Kidney (tissue), 14 donors: ENCODE data around the gene FYCO1. TPM values are rescaled to one million over a fixed set of nuclear protein-coding genes. Genes with fewer than 3 reads are reported as not detected.

Source experiments
- DNase-seq, 5 donors: peaks; one replicate each; pipeline ENCODE4 v3.0.0-alpha.2; 2013 to 2020
- FAIRE-seq: peaks from 2 replicates; lab custom pipeline; 2012; peaks lifted over from hg19 to GRCh38; lab: Jason Lieb, UNC
- H3K27ac ChIP-seq, 2 donors: one replicate each; pipeline ENCODE4 v1.7.0; 2013; ENCODE audit warnings: low read depth in 2 of 2, low read length in 2 of 2, inconsistent platforms in 1 of 2
- H3K27me3 ChIP-seq: one replicate; pipeline ENCODE4 v1.7.1; 2013; ENCODE audit warnings: low read length, inconsistent platforms; ENCODE audit not compliant: control insufficient read depth, insufficient read depth
- H3K36me3 ChIP-seq, 3 donors: one replicate each; pipeline versions ENCODE4 v1.7.0 to v1.7.1; 2013; ENCODE audit warnings: low read length in 3 of 3, control low read depth in 1 of 3, inconsistent platforms in 1 of 3; ENCODE audit not compliant: insufficient read depth in 3 of 3, control insufficient read depth in 2 of 3
- H3K4me1 ChIP-seq, 3 donors: one replicate each; pipeline versions ENCODE4 v1.7.0 to v1.7.1; 2013; ENCODE audit warnings: low read length in 3 of 3, inconsistent platforms in 1 of 3, low read depth in 1 of 3; ENCODE audit not compliant: control insufficient read depth in 2 of 3, insufficient read depth in 2 of 3
- H3K4me3 ChIP-seq, 3 donors: one replicate each; pipeline versions ENCODE4 v1.7.0 to v1.8.1; 2013; ENCODE audit warnings: low read length in 3 of 3, control low read depth in 1 of 3, inconsistent platforms in 1 of 3
- H3K9ac ChIP-seq, 3 donors: one replicate each; pipeline versions ENCODE4 v1.7.0 to v1.7.1; 2013; ENCODE audit warnings: low read length in 3 of 3, control low read depth in 1 of 3, inconsistent platforms in 1 of 3
- H3K9me3 ChIP-seq, 3 donors: one replicate each; pipeline versions ENCODE4 v1.7.0 to v1.7.1; 2013; ENCODE audit warnings: low read length in 3 of 3, control low read depth in 1 of 3, inconsistent platforms in 1 of 3; ENCODE audit not compliant: control insufficient read depth in 2 of 3, insufficient read depth in 1 of 3
- CTCF ChIP-seq: IDR thresholded peaks from 3 replicates; pipeline ENCODE4 v1.5.1; 2012; ENCODE audit warnings: mild to moderate bottlenecking, moderate library complexity, borderline replicate concordance; ENCODE audit not compliant: insufficient read depth; ENCODE audit errors: extremely low read depth
- intact Hi-C: fragments of 100-400 bp; cut with DNase I; formaldehyde crosslinking; loops from one replicate; pipeline ENCODE4 v1.11.1; 2022
- polyA plus RNA-seq: library from polyadenylated mRNA; stranded (reverse); fragments of 350-450 nt; fragmentation: Illumina TruSeq; extraction: RNeasy Lipid Tissue Mini Kit (QIAGEN cat#74804); gene quantifications from one replicate; pipeline ENCODE4 v1.2.3, GENCODE V29; 2014; ENCODE audit warnings: low read depth, low replicate concordance; ENCODE audit not compliant: insufficient read depth
- total RNA-seq: library from RNA; stranded (reverse); fragmentation: NEBNext Ultra II Directional; extraction: Animal tissue kit (Norgen Biotek cat#: 25700); gene quantifications from one replicate; pipeline ENCODE4 v1.2.1, GENCODE V29; 2021
- donor health status: control.
- donor health status: control.
- donor health status: control.
- donor health status: control.
- donor health status: control.
- donor health status: DM: yes; HTN: yes; CAD: no.
- donor health status: Normal renal cell carcinoma (clear cell type).

The FYCO1 gene
- total and polyA plus RNA-seq, 2 donors from 2014 or later: 11.1 to 39.1 TPM

GRCh38 chr3:46025139-46025538 lies 29.5 kb upstream of the FYCO1 start:
- H3K36me3 ChIP-seq: no peaks in the 10 kb centered on the region
- intact Hi-C loops: no loop called here
- no peak overlapping the region for H3K4me3 ChIP-seq
- no peak for TF ChIP-seq CTCF
- peaks cover 0 to 7% (median 6%) of the 10 kb centered on the region in 3 donors for H3K9me3 ChIP-seq
- no peak overlapping the region for H3K27ac ChIP-seq
- no peaks in the 10 kb centered on the region for H3K27me3 ChIP-seq
- no peak for FAIRE-seq
- H3K4me1 ChIP-seq: no peaks in the 10 kb centered on the region
- no peak for DNase-seq
- no peak overlapping the region for H3K9ac ChIP-seq

- no peak overlapping the region for H3K9ac ChIP-seq
- no peak overlapping the region for H3K27ac ChIP-seq
- TF ChIP-seq CTCF: no peak
- no peaks in the 10 kb centered on the region for H3K4me1 ChIP-seq
- no peaks in the 10 kb centered on the region for H3K27me3 ChIP-seq
- H3K4me3 ChIP-seq: no peak overlapping the region
- no peaks in the 10 kb centered on the region for H3K36me3 ChIP-seq
- intact Hi-C loops: no loop called here
- FAIRE-seq (no peak), DNase-seq (no peak)
- H3K9me3 ChIP-seq: peaks cover 0 to 7% (median 6%) of the 10 kb centered on the region in 3 donors
These were observed 28.5 kb upstream of the FYCO1 start for GRCh38 chr3:46024131-46024530.

GRCh38 chr3:46022909-46023785 lies 27.5 kb upstream of the FYCO1 start:
- intact Hi-C loops: no loop called here
- no peak overlapping the region for H3K27ac ChIP-seq
- no peaks in the 10 kb centered on the region for H3K4me1 ChIP-seq
- FAIRE-seq (no peak), DNase-seq (no peak)
- no peaks in the 10 kb centered on the region for H3K27me3 ChIP-seq
- H3K36me3 ChIP-seq: no peaks in the 10 kb centered on the region
- H3K4me3 ChIP-seq: no peak overlapping the region
- no peak overlapping the region for H3K9ac ChIP-seq
- H3K9me3 ChIP-seq: peaks cover 0 to 7% (median 6%) of the 10 kb centered on the region in 3 donors
- TF ChIP-seq CTCF: no peak
